HG02973 (cell line): Measurements from ENCODE around the gene SNURF.
"Not testable (repeated sequence)": the region's sequence is repeated elsewhere in the genome, so short reads cannot be mapped to it uniquely, and the experiment has no call there.

Experiments
- ATAC-seq: cut with Tn5 transposase; IDR thresholded peaks from one replicate; pipeline ENCODE4 v1.9.1; 2021; ENCODE audit warnings: moderate library complexity; ENCODE audit not compliant: unreplicated experiment

Gene SNURF

DNA sequence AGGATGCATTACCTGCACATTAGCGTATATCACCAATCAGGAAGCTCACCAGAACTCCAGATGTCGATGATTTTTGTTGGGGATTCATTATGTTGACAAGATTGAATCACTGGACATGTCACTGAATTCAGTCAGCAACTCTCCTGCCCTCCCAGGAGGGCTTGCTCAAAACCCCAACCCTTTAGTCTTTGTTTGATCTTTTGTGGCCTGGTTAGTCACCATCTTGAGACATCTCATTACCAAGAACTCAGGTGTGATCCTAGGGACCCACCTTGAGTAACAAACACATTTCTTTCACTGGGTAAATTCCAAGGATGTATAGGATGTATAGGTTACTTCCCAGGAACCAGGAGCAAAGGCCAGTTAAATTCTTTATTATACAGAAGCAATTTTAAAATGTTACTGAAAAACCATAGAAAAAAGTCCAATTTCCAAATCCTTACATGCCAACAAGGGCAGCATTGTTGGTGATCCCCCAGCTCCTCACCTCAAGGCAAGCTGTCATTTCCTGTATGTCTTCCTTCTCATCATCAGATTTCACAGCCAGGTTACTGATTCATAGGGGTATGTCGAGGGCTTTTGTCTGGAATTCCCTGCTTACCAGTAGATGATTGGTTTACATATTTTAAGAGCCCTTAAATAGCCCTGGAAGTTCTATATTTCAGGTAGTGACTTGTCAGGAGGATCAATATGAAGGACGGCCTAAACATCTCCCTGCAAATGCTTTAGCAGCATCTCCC is 11.7 kb downstream of the SNURF start:
- ATAC-seq = no peak

DNA sequence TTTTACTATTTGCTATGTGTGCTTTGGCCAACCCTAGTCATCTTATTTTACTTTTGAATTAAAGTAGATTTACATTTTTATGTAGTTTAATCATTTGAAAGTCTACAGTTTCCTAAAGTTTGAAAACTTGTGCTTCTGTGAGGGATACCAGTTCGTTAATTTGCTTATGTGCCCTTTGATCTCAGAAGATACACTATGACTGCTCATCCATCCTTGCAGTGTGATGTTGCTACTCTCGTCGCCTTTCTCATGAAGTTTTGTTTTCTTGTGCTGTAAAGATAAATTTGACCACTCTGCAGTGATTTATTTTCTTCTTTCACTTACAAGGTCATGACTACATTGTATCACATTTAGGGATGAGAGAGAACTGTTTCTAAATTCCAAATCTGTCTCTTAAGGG is 16.3 kb downstream of the SNURF start:
- no peak for ATAC-seq

DNA sequence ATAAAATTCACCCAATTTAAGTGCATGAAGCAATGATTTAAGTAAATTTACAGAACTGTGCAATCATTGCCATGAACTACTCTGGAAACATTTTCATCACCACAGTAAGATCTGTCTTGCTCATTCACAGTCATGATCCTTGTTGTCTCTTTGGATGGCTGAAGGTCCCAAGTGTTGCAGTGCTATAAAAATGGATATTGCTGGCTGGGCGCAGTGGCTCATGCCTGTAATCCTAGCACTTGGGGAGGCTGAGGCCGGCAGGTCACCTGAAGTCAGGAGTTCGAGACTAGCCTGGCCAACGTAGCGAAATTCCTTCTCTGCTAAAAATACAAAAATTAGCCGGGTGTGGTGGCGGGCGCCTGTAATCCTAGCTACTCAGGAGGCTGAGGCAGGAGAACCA is 17.0 kb downstream of the SNURF start:
- no peak for ATAC-seq

DNA sequence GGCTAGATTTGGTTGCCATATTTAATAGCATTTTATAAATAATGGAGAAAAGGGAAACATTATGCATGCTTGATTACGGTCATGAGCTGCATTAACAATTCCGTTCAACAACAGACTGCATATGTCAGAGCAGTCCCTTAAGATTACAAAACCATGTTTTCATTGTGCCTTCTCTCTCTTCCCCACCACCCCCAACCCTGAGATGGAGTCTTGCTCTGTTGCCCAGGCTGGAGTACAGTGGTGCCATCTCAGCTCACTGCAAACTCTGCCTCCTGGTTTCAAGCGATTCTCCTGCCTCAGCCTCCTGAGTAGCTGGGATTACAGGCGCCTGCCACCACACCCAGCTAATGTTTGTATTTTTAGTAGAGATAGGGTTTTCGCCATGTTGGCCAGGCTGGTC is 17.9 kb downstream of the SNURF start:
- ATAC-seq = not testable (repeated sequence)

DNA sequence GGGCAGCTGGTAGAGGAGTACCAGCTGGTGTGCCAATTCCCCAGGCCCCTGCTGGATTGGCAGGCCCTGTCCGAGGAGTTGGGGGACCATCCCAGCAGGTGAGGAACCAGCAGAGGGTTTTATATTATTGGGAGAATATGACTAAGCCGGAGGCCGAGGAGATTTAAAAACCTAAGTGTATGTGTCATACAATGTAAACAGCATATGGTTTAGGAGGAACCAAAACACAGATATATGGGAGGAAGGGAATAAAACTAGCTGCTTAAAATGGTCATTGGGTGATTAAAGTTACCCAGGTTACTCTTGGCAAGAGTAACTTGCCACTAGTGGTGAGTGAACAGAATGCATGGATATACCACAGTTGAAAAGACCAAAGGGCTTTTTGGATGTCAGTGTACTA is 22.1 kb downstream of the SNURF start:
- no peak for ATAC-seq

DNA sequence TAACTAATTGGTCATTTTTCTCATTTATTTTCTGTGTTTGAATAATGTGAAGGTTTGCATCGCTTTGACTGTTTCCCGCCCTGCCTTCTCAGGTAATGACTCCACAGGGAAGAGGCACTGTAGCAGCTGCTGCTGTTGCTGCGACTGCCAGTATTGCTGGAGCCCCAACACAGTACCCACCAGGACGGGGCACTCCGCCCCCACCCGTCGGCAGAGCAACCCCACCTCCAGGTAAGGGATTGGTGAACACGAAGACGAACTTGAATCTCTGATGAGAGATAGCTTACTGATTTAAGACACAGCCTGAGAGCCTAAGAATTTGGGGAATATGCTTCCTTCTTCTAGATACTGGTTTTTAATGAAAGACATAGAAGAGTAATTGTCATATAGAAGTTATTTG is 22.9 kb downstream of the SNURF start:
- ATAC-seq = no peak

DNA sequence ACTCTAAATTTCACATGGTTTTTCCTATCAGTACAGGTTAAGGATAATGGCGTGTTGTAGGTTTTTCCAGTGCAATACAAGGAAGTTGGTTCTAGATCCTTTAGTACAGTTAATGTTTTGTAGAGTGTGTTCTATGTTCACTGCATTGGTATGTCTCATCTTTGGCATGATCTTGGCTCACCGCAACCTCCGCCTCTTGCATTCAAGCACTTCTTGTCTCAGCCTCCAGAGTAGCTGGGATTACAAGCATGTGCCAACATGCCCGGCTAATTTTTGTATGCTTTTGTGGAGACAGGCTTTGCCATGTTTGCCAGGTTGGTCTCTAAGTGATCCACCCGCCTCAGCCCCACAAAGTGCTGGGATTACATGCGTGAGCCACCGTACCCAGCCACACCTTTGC is 30.4 kb downstream of the SNURF start:
- no peak for ATAC-seq

DNA sequence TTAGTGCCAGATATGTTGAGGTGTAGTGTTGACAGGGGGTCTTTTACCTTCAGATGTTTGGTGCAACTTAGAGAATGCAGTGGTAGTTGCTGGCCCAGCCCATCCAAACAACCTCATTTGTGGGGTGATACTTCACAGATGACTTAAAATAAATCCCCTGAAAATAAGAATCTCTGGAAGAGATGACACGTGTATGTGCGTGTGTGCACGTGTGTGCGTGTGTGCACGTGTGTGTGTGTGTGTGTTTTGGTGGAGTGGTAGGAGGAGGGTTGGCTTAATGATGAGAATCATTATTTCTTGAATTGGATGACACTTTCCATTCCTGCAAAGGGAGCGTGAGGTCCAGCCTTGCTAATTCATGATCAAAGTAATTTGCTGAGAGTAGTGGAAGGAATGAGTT is 31.9 kb downstream of the SNURF start:
- no peak for ATAC-seq
